Tibial artery (tissue), 4 donors: ENCODE measurements around the gene PUM1.

Experiments used
- DNase-seq, 2 donors: peaks; one replicate each; pipeline ENCODE4 v3.0.0-alpha.2; 2019
- H3K27ac ChIP-seq, 2 donors: fragments of 200-600 bp; sonication (generic) in 1 of 2; 1 replicate in 1 of 2; 2 replicates in 1 of 2; pipeline ENCODE4 v1.5.1; 2018 to 2019; ENCODE audit warnings: mild to moderate bottlenecking in 1 of 2
- H3K27me3 ChIP-seq, 2 donors: fragments of 200-600 bp; sonication (generic) in 1 of 2; one replicate each; pipeline versions ENCODE4 v1.5.1 to v1.6.0; 2016 to 2019
- H3K36me3 ChIP-seq, 3 donors: fragments of 200-600 bp; sonication (generic) in 2 of 3; one replicate each; pipeline ENCODE4 v1.5.1; 2016 to 2019; ENCODE audit warnings: mild to moderate bottlenecking in 2 of 3
- H3K4me1 ChIP-seq, 4 donors: fragments of 200-600 bp; sonication (generic) in 2 of 4; 1 replicate in 3 of 4; 2 replicates in 1 of 4; pipeline ENCODE4 v1.5.1; 2016 to 2019
- H3K4me3 ChIP-seq, 2 donors: fragments of 200-600 bp; sonication (generic) in 1 of 2; 1 replicate in 1 of 2; 2 replicates in 1 of 2; pipeline ENCODE4 v1.5.1; 2018 to 2019; ENCODE audit warnings: mild to moderate bottlenecking in 2 of 2
- H3K9me3 ChIP-seq, 3 donors: fragments of 200-600 bp; sonication (generic) in 1 of 3; one replicate each; pipeline ENCODE4 v1.5.1; 2016 to 2019
- intact Hi-C: fragments of 100-400 bp; cut with DNase I; formaldehyde crosslinking; loops from one replicate; pipeline ENCODE4 v1.15.0; 2023; ENCODE audit warnings: low total_unique reads
- TF ChIP-seq, protein P1 (sequence below), 2 experiments: fragments of 200-600 bp in 1 of 2; fragments of 450-650 bp in 1 of 2; IDR thresholded peaks; one replicate each; pipeline ENCODE4 v1.5.1; 2017 to 2019; ENCODE audit warnings: antibody characterized with exemption in 2 of 2, mild to moderate bottlenecking in 1 of 2, moderate library complexity in 1 of 2

Gene PUM1

DNA sequence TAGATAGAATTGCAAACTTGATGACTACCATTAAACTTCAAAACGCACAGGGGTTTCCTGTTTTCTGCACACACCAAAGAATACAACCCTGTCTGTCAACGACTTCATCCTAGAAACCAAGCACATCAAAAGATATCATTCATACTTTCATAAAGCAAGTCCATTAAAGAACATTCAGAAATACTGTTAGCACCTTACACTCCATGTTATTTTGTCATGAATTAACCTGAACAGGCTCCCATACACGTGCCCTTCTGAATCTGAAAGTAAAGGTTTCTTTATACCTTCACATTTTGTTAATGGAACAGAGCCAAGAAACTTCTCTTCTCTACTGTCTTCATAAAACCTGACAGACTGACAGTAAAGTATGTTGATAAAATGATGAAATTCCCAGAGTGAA, 46.1 kb downstream of the PUM1 start:
- H3K36me3 ChIP-seq = peaks cover 0 to 4% (median 0%) of the 10 kb centered on the region in 3 donors
- TF ChIP-seq, protein P1, sequence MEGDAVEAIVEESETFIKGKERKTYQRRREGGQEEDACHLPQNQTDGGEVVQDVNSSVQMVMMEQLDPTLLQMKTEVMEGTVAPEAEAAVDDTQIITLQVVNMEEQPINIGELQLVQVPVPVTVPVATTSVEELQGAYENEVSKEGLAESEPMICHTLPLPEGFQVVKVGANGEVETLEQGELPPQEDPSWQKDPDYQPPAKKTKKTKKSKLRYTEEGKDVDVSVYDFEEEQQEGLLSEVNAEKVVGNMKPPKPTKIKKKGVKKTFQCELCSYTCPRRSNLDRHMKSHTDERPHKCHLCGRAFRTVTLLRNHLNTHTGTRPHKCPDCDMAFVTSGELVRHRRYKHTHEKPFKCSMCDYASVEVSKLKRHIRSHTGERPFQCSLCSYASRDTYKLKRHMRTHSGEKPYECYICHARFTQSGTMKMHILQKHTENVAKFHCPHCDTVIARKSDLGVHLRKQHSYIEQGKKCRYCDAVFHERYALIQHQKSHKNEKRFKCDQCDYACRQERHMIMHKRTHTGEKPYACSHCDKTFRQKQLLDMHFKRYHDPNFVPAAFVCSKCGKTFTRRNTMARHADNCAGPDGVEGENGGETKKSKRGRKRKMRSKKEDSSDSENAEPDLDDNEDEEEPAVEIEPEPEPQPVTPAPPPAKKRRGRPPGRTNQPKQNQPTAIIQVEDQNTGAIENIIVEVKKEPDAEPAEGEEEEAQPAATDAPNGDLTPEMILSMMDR (IDR thresholded peaks at IDR 0.05) = no peak
- no peak overlapping the region for H3K4me3 ChIP-seq
- no peaks in the 10 kb centered on the region for H3K27me3 ChIP-seq
- no peak for DNase-seq
- H3K27ac ChIP-seq = no peak overlapping the region
- intact Hi-C loops = no loop called here
- H3K9me3 ChIP-seq = no peaks in the 10 kb centered on the region
- peaks cover 0 to 61% (median 15%) of the 10 kb centered on the region in 4 donors for H3K4me1 ChIP-seq

- TF ChIP-seq, protein P1 (IDR thresholded peaks at IDR 0.05) = no peak
- peaks cover 0 to 68% (median 26%) of the 10 kb centered on the region in 4 donors for H3K4me1 ChIP-seq
- no peak overlapping the region for H3K4me3 ChIP-seq
- intact Hi-C loops = no loop called here
- H3K27ac ChIP-seq = no peak overlapping the region
- no peaks in the 10 kb centered on the region for H3K9me3 ChIP-seq
- peaks cover 0 to 4% (median 0%) of the 10 kb centered on the region in 3 donors for H3K36me3 ChIP-seq
- no peaks in the 10 kb centered on the region for H3K27me3 ChIP-seq
- DNase-seq = no peak
Measured at GRCh38 chr1:31016868-31017267, 48.6 kb downstream of the PUM1 start.

DNA sequence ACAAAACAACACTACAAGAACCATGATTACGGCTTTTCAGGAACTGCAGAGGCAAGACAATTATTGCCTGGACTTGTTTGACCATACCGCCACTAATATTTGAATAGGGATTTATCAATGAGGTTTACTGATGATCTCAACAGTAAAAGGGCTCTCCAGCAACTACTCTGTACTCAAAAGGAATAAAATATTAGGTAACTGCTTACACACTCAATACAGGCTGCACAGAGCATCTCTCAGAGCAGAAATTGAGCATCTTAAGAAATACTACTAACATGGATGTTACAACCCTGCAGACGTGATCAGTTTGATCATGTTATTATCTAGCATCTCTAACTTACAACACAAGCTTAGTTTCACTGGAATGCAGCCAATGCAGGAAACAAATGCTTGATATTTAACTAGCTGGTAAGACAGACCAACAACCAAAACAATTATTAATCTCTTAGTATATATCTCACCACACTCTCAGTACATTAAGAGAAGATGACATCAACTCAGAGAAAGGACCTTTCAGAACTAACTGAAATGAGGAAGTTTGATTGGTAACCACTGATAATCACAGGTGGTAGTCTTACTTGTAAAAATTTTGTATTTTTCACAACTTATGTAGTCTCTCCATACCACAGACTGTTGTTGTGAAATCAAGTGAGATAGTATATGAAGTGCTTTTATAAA, 52.2 kb downstream of the PUM1 start:
- no peaks in the 10 kb centered on the region for H3K36me3 ChIP-seq
- no peak overlapping the region for H3K27ac ChIP-seq
- H3K9me3 ChIP-seq = no peaks in the 10 kb centered on the region
- TF ChIP-seq, protein P1 (IDR thresholded peaks at IDR 0.05) = no peak
- no peak overlapping the region for H3K4me3 ChIP-seq
- intact Hi-C loops = no loop called here
- no peak for DNase-seq
- H3K4me1 ChIP-seq = peaks cover 0 to 73% (median 33%) of the 10 kb centered on the region in 4 donors
- H3K27me3 ChIP-seq = no peaks in the 10 kb centered on the region

DNA sequence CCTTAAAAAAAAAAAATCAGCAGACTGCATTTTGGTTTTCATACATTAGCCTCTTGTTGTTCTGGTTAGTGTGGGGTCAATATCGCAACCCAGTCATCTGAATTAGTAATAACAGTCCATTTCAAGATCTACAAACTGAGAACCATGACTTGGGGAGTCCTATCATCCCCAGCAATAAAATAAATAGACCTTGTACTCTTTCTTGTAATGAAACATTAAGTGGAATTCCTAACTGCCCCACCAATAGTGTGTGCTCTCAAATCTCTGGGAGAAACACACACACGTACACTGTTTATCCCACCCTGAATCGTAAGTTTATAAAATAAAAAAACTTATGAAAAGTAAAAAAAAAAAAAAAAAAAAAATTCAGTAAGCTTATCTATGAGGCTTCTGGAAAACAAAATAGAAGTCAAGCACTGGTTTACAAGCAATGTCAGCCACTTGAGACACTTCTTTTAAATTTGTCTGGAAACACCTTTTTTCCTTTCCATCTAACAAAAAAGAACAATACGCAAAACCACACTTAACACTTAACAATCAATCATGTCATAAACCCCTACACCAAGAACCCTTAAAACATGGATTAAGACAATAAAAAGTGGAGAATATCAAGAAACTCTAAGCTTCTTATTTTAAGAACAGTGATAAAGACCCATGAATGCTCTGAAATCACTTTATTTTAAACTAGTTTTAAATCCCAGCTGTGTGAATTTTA, 53.1 kb downstream of the PUM1 start:
- intact Hi-C loops = no loop called here
- H3K4me1 ChIP-seq = peaks cover 0 to 74% (median 38%) of the 10 kb centered on the region in 4 donors
- no peaks in the 10 kb centered on the region for H3K27me3 ChIP-seq
- no peaks in the 10 kb centered on the region for H3K36me3 ChIP-seq
- no peak overlapping the region for H3K4me3 ChIP-seq
- no peaks in the 10 kb centered on the region for H3K9me3 ChIP-seq
- DNase-seq = no peak
- no peak overlapping the region for H3K27ac ChIP-seq
- TF ChIP-seq, protein P1 (IDR thresholded peaks at IDR 0.05) = no peak

DNA sequence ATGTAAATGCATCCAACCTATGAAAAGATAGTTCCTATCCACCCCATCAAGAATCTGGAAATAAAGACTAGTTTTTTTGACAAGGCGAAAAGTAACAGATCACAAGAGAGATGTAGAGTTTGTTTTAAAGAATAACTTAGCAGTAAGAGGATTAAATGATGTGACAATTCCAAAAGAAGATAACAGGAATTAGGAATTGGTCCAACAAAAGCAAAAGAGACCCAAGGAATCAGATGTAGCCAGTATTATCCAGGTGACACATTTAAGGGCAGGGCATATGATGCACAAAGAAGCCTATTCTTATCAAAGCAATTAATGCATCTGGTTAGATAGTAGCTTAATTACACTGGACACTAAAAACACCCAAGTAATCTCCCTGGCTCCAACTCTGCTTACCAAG, 53.8 kb downstream of the PUM1 start:
- H3K4me3 ChIP-seq = no peak overlapping the region
- TF ChIP-seq, protein P1 (IDR thresholded peaks at IDR 0.05) = no peak
- H3K27me3 ChIP-seq = no peaks in the 10 kb centered on the region
- H3K9me3 ChIP-seq = no peaks in the 10 kb centered on the region
- H3K36me3 ChIP-seq = no peaks in the 10 kb centered on the region
- peaks cover 0 to 74% (median 39%) of the 10 kb centered on the region in 4 donors for H3K4me1 ChIP-seq
- no peak for DNase-seq
- intact Hi-C loops = no loop called here
- H3K27ac ChIP-seq = no peak overlapping the region
